Parathyroid adenoma (tissue), 2 donors: Measurements from ENCODE around the gene OR2AT4.

Experiments used
- H2AFZ ChIP-seq: fragments of 300-600 bp; sonication (generic); one replicate; pipeline ENCODE4 v1.7.0; 2017; ENCODE audit warnings: antibody characterized with exemption, mild to moderate bottlenecking
- H3K27ac ChIP-seq: fragments of 300-600 bp; sonication (generic); one replicate; pipeline ENCODE4 v1.7.0; 2017
- H3K27me3 ChIP-seq: fragments of 300-600 bp; sonication (generic); one replicate; pipeline ENCODE4 v1.7.0; 2017; ENCODE audit warnings: low read length; ENCODE audit not compliant: control insufficient read depth, insufficient read depth
- H3K36me3 ChIP-seq: fragments of 300-600 bp; sonication (generic); one replicate; pipeline ENCODE4 v1.7.0; 2017; ENCODE audit warnings: low read length; ENCODE audit not compliant: control insufficient read depth, insufficient read depth
- H3K4me1 ChIP-seq: fragments of 300-600 bp; sonication (generic); one replicate; pipeline ENCODE4 v1.7.0; 2017; ENCODE audit warnings: control low read depth
- H3K4me2 ChIP-seq: fragments of 300-600 bp; sonication (generic); one replicate; pipeline ENCODE4 v1.7.0; 2017; ENCODE audit warnings: low read length
- H3K4me3 ChIP-seq: fragments of 300-600 bp; sonication (generic); one replicate; pipeline ENCODE4 v1.7.0; 2017; ENCODE audit warnings: low read depth, low read length
- H3K79me2 ChIP-seq: fragments of 300-600 bp; sonication (generic); one replicate; pipeline ENCODE4 v1.7.0; 2017; ENCODE audit warnings: control low read depth
- H3K9ac ChIP-seq: fragments of 300-600 bp; sonication (generic); one replicate; pipeline ENCODE4 v1.7.0; 2017; ENCODE audit warnings: mild to moderate bottlenecking
- H3K9me3 ChIP-seq: fragments of 300-600 bp; sonication (generic); one replicate; pipeline ENCODE4 v1.7.0; 2017; ENCODE audit warnings: low read length; ENCODE audit not compliant: control insufficient read depth
- TF ChIP-seq, protein P1 (sequence below): fragments of 300-600 bp; sonication (generic); IDR thresholded peaks from one replicate; pipeline ENCODE4 v1.7.0; 2017; ENCODE audit warnings: antibody characterized with exemption, mild to moderate bottlenecking
- donor health status: primary hyperparathyroidism.

The OR2AT4 gene

DNA sequence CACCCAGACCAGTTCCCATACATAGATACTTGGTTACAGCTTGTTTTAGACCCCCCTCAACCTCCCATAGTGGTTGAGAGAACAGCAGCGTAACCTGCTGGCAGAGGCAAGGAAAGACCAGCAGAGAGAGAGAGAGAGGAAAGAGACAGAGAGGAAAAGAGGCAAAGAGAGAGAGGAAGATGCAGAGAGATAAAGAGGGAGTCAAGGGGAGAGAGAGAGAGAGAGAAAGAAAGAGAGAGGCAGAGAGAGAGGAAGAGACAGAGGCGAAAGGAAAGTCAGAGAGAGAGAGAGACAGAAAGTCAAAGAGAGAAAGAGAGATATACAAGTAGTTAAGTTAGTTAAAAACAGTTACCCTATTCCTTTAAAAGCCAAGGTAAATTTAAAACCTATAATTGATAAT lies 55.4 kb downstream of the OR2AT4 start:
- Histone ChIP-seq H3K4me2 (no peak overlapping the region), H3K4me1 (no peaks in the 10 kb centered on the region)
- TF ChIP-seq, protein P1, sequence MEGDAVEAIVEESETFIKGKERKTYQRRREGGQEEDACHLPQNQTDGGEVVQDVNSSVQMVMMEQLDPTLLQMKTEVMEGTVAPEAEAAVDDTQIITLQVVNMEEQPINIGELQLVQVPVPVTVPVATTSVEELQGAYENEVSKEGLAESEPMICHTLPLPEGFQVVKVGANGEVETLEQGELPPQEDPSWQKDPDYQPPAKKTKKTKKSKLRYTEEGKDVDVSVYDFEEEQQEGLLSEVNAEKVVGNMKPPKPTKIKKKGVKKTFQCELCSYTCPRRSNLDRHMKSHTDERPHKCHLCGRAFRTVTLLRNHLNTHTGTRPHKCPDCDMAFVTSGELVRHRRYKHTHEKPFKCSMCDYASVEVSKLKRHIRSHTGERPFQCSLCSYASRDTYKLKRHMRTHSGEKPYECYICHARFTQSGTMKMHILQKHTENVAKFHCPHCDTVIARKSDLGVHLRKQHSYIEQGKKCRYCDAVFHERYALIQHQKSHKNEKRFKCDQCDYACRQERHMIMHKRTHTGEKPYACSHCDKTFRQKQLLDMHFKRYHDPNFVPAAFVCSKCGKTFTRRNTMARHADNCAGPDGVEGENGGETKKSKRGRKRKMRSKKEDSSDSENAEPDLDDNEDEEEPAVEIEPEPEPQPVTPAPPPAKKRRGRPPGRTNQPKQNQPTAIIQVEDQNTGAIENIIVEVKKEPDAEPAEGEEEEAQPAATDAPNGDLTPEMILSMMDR = no peak

DNA sequence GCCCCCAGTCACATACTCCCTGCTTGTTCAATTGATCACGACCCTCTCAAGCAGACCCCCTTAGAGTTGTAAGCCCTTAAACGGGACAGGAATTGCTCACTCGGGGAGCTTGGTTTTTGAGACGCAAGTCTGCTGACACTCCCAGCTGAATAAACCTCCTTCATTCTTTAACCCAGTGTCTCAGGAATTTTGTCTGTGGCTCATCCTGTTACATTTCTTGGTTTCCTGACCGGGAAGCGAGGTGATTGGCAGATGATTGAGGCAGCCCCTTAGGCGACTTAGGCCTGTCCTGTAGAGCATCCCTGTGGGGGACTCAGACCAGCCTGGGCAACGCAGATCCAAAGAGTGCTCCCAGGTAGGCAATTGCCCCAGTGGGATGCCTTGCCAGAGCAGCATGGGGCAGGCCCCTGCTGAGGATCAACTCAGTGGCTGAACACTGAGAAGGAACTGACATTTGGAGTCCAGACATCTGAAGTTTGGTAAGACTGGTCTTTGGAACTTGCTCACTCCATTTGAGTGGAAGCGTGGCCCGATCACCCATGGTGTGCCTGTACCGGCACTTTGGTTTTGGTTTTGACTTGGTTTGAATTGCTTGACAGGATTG lies 56.4 kb downstream of the OR2AT4 start:
- no peak overlapping the region for H3K9ac ChIP-seq
- no peak overlapping the region for H3K4me2 ChIP-seq
- H3K79me2 ChIP-seq = no peaks in the 10 kb centered on the region
- no peaks in the 10 kb centered on the region for H3K9me3 ChIP-seq
- TF ChIP-seq, protein P1 = no peak
- H3K36me3 ChIP-seq = no peaks in the 10 kb centered on the region
- no peaks in the 10 kb centered on the region for H3K4me1 ChIP-seq
- H3K4me3 ChIP-seq = no peak overlapping the region
- H3K27ac ChIP-seq = no peak overlapping the region
- no peaks in the 10 kb centered on the region for H3K27me3 ChIP-seq
- no peak overlapping the region for H2AFZ ChIP-seq

More for the DNA sequence above, 55.4 kb downstream of the OR2AT4 start:
- Histone ChIP-seq H3K79me2 (no peaks in the 10 kb centered on the region), H3K4me3 (no peak overlapping the region), H2AFZ (no peak overlapping the region), H3K27me3 (no peaks in the 10 kb centered on the region), H3K9me3 (no peaks in the 10 kb centered on the region), H3K36me3 (no peaks in the 10 kb centered on the region), H3K9ac (no peak overlapping the region), H3K27ac (no peak overlapping the region)

DNA sequence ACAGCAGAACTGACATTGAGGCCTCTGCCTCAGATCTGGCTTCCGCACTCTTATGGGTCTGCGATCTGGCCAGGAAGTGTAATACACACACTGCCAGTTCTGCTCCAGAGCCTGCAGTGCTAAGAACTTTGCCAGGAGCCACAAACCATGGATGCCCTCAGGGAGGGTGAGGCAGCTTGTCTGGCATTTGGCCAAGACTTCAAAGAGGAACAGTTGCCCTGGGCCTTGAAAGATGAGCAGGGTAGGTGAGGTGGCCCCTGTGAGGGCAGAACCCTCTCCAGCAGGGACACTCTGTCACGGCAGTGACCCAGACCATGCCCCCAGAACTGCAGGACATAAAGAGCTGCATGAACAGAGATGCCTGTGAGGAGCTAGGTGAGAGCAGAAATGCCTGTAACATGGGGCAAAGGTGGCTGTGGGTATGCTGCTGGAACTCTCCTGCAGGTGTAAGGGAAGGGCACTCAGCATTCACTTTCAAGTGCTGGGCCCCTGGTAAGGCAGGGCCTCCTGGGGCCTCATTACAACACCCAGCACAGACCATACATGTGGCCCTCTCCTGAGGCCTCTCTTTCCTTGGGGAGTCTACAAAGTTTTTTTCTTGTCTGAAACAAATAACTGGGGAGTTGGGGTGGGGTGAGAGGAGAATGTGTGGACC lies 60.6 kb downstream of the OR2AT4 start:
- H3K79me2 ChIP-seq = no peaks in the 10 kb centered on the region
- TF ChIP-seq, protein P1 = no peak
- H3K27ac ChIP-seq = no peak overlapping the region
- H3K27me3 ChIP-seq = no peaks in the 10 kb centered on the region
- no peak overlapping the region for H3K4me2 ChIP-seq
- H3K36me3 ChIP-seq = no peaks in the 10 kb centered on the region
- H3K9me3 ChIP-seq = no peaks in the 10 kb centered on the region
- no peak overlapping the region for H3K9ac ChIP-seq
- H2AFZ ChIP-seq = no peak overlapping the region
- no peaks in the 10 kb centered on the region for H3K4me1 ChIP-seq
- no peak overlapping the region for H3K4me3 ChIP-seq

DNA sequence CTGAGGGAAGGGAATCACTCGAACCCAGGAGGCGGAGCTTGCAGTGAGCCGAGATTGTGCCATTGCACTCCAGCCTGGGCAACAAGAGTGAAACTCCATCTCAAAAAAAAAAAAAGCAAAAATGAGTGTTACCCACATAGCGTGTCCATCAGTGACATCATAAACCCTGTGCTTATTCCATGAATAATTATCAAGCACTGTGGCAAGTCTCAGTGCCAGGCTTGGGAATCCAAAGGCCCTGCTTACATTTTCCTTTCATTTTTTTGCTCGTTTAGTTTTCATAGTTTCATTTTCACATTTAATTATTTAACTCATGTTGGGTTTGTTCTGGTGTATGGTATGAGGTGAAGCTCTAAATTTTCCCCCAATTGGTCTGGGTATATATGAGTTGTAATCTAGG lies 61.4 kb downstream of the OR2AT4 start:
- H3K27ac ChIP-seq = no peak overlapping the region
- H3K36me3 ChIP-seq = no peaks in the 10 kb centered on the region
- H3K27me3 ChIP-seq = no peaks in the 10 kb centered on the region
- no peaks in the 10 kb centered on the region for H3K79me2 ChIP-seq
- TF ChIP-seq, protein P1 = no peak
- H2AFZ ChIP-seq = no peak overlapping the region
- H3K4me2 ChIP-seq = no peak overlapping the region
- H3K9me3 ChIP-seq = no peaks in the 10 kb centered on the region
- H3K4me1 ChIP-seq = no peaks in the 10 kb centered on the region
- H3K9ac ChIP-seq = no peak overlapping the region
- H3K4me3 ChIP-seq = no peak overlapping the region

DNA sequence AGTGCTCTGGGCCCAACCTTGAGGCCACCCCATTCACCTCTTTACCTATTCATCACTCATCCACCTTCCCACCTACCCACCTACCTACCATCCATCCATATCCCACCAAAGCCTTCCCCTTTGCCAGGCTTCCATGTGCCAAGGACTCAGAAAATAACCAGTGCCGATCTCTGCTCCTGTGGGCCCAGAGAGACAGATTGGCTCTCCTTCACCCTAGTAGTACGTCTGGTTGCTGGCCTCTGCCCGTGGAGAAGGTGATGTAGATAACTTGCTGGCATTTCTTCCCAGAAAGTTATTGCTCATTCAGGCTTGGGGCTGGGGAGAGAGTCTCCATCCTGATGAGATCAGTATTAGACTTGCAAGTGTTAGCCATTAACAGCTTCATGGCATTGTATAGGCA lies 62.8 kb downstream of the OR2AT4 start:
- Histone ChIP-seq H3K4me2 (no peak overlapping the region), H3K9ac (no peak overlapping the region), H3K9me3 (no peaks in the 10 kb centered on the region), H3K79me2 (no peaks in the 10 kb centered on the region), H3K27me3 (no peaks in the 10 kb centered on the region), H2AFZ (no peak overlapping the region), H3K4me1 (no peaks in the 10 kb centered on the region), H3K36me3 (no peaks in the 10 kb centered on the region), H3K27ac (no peak overlapping the region), H3K4me3 (no peak overlapping the region)
- TF ChIP-seq, protein P1 = no peak
